HepG2 (cell line): Measurements from ENCODE around the gene RHBG.

Experiments
- CCDC6 ChIP-seq: sonication (generic); formaldehyde crosslinking; IDR thresholded peaks from 2 replicates; pipeline ENCODE4 v1.8.1; 2022; ENCODE audit warnings: mild to moderate bottlenecking, missing genetic modification reagents, moderate library complexity
- FOXC1 ChIP-seq: sonication (generic); formaldehyde crosslinking; IDR thresholded peaks from 2 replicates; pipeline ENCODE4 v1.8.0; 2022; ENCODE audit warnings: mild to moderate bottlenecking, missing genetic modification reagents, borderline replicate concordance
- GPN1 ChIP-seq: sonication (generic); formaldehyde crosslinking; IDR thresholded peaks from 2 replicates; pipeline ENCODE4 v1.5.1; 2020; ENCODE audit warnings: missing genetic modification reagents, borderline replicate concordance
- MEIS2 ChIP-seq: sonication (generic); formaldehyde crosslinking; IDR thresholded peaks from 2 replicates; pipeline ENCODE4 v1.9.0; 2021; ENCODE audit warnings: mild to moderate bottlenecking, missing genetic modification reagents
- NR2F6 ChIP-seq, 2 experiments: IDR thresholded peaks; 2 replicates each; pipeline ENCODE4 v1.6.1; 2016; ENCODE audit warnings: antibody characterized with exemption in 1 of 2, mild to moderate bottlenecking in 1 of 2
- SP1 ChIP-seq, 2 experiments: fragments of 450-650 bp in 1 of 2; sonication (generic) in 1 of 2; formaldehyde crosslinking in 1 of 2; IDR thresholded peaks; 2 replicates each; pipeline versions ENCODE4 v1.4.0 to v1.6.1; 2016 to 2020; ENCODE audit warnings: missing genetic modification reagents in 1 of 2
- TF ChIP-seq, protein P1 (sequence below): sonication (generic); formaldehyde crosslinking; IDR thresholded peaks from 2 replicates; pipeline ENCODE4 v1.9.0; 2021; ENCODE audit warnings: missing genetic modification reagents, borderline replicate concordance
- TF ChIP-seq, protein P2 (sequence below), 2 experiments: IDR thresholded peaks; 2 replicates each; pipeline ENCODE4 v1.6.1; 2011 to 2012; ENCODE audit warnings: low read length in 2 of 2, borderline replicate concordance in 1 of 2, low read depth in 1 of 2, mild to moderate bottlenecking in 1 of 2, moderate library complexity in 1 of 2

DNA sequence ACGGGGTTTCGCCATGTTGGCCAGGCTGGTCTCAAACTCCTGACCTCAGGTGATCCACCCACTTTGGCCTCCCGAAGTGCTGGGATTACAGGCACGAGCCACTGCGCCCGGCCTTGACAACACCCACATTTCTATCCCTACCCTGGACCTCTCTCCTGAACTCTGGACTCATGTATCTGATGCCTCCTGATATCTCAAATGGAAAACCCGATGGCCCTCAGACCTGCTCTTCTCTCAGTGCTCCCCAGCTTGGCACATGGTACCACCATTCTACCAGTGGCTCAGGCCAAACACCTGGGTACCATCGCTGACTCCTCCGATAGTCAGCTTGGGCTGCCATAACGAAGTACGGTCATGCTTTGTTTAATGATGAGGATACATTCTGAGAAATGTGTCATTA, 8.5 kb upstream of the RHBG start:
- TF ChIP-seq, protein P1, sequence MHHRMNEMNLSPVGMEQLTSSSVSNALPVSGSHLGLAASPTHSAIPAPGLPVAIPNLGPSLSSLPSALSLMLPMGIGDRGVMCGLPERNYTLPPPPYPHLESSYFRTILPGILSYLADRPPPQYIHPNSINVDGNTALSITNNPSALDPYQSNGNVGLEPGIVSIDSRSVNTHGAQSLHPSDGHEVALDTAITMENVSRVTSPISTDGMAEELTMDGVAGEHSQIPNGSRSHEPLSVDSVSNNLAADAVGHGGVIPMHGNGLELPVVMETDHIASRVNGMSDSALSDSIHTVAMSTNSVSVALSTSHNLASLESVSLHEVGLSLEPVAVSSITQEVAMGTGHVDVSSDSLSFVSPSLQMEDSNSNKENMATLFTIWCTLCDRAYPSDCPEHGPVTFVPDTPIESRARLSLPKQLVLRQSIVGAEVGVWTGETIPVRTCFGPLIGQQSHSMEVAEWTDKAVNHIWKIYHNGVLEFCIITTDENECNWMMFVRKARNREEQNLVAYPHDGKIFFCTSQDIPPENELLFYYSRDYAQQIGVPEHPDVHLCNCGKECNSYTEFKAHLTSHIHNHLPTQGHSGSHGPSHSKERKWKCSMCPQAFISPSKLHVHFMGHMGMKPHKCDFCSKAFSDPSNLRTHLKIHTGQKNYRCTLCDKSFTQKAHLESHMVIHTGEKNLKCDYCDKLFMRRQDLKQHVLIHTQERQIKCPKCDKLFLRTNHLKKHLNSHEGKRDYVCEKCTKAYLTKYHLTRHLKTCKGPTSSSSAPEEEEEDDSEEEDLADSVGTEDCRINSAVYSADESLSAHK (CRISPR knock-in tag), result no peak
- TF ChIP-seq CCDC6 (CRISPR knock-in tag) (no peak), MEIS2 (CRISPR knock-in tag) (no peak), NR2F6 (IDR thresholded peaks at IDR 0.05) (no peak), NR2F6 (CRISPR knock-in tag; IDR thresholded peaks at IDR 0.05) (no peak), FOXC1 (no peak), SP1 (IDR thresholded peaks at IDR 0.05) (no peak), SP1 (CRISPR knock-in tag; IDR thresholded peaks at IDR 0.05) (no peak), GPN1 (CRISPR knock-in tag) (no peak)
- TF ChIP-seq, protein P2, sequence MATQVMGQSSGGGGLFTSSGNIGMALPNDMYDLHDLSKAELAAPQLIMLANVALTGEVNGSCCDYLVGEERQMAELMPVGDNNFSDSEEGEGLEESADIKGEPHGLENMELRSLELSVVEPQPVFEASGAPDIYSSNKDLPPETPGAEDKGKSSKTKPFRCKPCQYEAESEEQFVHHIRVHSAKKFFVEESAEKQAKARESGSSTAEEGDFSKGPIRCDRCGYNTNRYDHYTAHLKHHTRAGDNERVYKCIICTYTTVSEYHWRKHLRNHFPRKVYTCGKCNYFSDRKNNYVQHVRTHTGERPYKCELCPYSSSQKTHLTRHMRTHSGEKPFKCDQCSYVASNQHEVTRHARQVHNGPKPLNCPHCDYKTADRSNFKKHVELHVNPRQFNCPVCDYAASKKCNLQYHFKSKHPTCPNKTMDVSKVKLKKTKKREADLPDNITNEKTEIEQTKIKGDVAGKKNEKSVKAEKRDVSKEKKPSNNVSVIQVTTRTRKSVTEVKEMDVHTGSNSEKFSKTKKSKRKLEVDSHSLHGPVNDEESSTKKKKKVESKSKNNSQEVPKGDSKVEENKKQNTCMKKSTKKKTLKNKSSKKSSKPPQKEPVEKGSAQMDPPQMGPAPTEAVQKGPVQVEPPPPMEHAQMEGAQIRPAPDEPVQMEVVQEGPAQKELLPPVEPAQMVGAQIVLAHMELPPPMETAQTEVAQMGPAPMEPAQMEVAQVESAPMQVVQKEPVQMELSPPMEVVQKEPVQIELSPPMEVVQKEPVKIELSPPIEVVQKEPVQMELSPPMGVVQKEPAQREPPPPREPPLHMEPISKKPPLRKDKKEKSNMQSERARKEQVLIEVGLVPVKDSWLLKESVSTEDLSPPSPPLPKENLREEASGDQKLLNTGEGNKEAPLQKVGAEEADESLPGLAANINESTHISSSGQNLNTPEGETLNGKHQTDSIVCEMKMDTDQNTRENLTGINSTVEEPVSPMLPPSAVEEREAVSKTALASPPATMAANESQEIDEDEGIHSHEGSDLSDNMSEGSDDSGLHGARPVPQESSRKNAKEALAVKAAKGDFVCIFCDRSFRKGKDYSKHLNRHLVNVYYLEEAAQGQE (IDR thresholded peaks at IDR 0.05; ENCODE audit: borderline replicate concordance in 1 of 2, low read depth in 1 of 2, low read length in 2 of 2), result no peak
